Cardiac muscle cell (in vitro differentiated cells and primary cell): Measurements from ENCODE around the gene FRAS1. TPM values are rescaled to one million over a fixed set of nuclear protein-coding genes. Genes with fewer than 3 reads are reported as not detected.

Source experiments
- DNase-seq, 2 donors: peaks; one replicate each; pipeline versions ENCODE4 v3.0.0 to v3.0.0-alpha.2; 2010 to 2017; ENCODE audit warnings: low read depth in 1 of 2, low spot score in 1 of 2
- H3K27ac ChIP-seq: fragments of 200-600 bp; sonication (generic); 2 replicates; pipeline ENCODE4 v1.5.1; 2016
- H3K27me3 ChIP-seq: fragments of 200-600 bp; sonication (generic); 2 replicates; pipeline ENCODE4 v1.6.0; 2016; ENCODE audit warnings: control low read depth
- H3K36me3 ChIP-seq: fragments of 200-600 bp; sonication (generic); 2 replicates; pipeline ENCODE4 v1.5.1; 2016; ENCODE audit warnings: control low read depth
- H3K4me1 ChIP-seq: fragments of 200-600 bp; sonication (generic); 2 replicates; pipeline ENCODE4 v1.8.1; 2017; ENCODE audit warnings: low read depth, mild to moderate bottlenecking, mixed run types
- H3K4me3 ChIP-seq: fragments of 200-600 bp; sonication (generic); 2 replicates; pipeline ENCODE4 v1.5.1; 2016; ENCODE audit warnings: mild to moderate bottlenecking
- H3K9me3 ChIP-seq: fragments of 200-600 bp; sonication (generic); 2 replicates; pipeline ENCODE4 v1.5.1; 2017; ENCODE audit warnings: low read depth, mild to moderate bottlenecking, control low read depth
- polyA plus RNA-seq: library from polyadenylated mRNA; unstranded; fragments of >200 nt; fragmentation: Nextera tagmentation; extraction: Ambion mirVana; gene quantifications from 2 replicates; pipeline ENCODE4 v1.2.1, GENCODE V29; 2016
- total RNA-seq: library from RNA; depleted of rRNA; stranded (reverse); fragments of >200 nt; gene quantifications from 2 replicates; pipeline ENCODE4 v1.2.3, GENCODE V29; 2016
- TF ChIP-seq, protein P1 (sequence below): IDR thresholded peaks from 2 replicates; pipeline ENCODE4 v1.5.1; 2012; ENCODE audit warnings: low read depth, mild to moderate bottlenecking, low read length

FRAS1 gene
- total and polyA plus RNA-seq, 2 experiments from 2014 or later = 4.4 to 20.4 TPM

DNA sequence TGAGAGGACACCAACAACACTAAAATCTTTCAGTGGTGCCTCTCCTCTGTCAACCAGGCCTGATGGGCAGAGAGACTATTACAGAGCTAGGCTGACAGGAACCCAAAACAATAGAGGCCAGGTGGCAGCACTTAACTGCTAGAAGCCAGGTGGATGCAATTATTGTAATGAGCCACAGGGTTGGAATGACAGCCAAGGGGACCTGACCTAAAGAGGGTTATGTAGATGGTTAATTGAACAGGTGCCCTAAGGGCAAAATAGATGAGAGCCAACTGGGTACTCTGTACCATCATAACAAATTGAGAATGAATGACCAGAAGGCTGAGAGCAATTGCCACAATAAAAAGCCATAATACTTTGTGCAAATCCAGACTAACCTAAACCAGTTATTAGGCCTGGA lies 24.7 kb upstream of the FRAS1 start:
- Histone ChIP-seq H3K9me3 (no peaks in the 10 kb centered on the region), H3K27ac (no peak overlapping the region), H3K4me1 (no peaks in the 10 kb centered on the region), H3K27me3 (no peaks in the 10 kb centered on the region), H3K4me3 (no peak overlapping the region), H3K36me3 (no peaks in the 10 kb centered on the region)
- TF ChIP-seq, protein P1, sequence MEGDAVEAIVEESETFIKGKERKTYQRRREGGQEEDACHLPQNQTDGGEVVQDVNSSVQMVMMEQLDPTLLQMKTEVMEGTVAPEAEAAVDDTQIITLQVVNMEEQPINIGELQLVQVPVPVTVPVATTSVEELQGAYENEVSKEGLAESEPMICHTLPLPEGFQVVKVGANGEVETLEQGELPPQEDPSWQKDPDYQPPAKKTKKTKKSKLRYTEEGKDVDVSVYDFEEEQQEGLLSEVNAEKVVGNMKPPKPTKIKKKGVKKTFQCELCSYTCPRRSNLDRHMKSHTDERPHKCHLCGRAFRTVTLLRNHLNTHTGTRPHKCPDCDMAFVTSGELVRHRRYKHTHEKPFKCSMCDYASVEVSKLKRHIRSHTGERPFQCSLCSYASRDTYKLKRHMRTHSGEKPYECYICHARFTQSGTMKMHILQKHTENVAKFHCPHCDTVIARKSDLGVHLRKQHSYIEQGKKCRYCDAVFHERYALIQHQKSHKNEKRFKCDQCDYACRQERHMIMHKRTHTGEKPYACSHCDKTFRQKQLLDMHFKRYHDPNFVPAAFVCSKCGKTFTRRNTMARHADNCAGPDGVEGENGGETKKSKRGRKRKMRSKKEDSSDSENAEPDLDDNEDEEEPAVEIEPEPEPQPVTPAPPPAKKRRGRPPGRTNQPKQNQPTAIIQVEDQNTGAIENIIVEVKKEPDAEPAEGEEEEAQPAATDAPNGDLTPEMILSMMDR = no peak
- DNase-seq = no peak

DNA sequence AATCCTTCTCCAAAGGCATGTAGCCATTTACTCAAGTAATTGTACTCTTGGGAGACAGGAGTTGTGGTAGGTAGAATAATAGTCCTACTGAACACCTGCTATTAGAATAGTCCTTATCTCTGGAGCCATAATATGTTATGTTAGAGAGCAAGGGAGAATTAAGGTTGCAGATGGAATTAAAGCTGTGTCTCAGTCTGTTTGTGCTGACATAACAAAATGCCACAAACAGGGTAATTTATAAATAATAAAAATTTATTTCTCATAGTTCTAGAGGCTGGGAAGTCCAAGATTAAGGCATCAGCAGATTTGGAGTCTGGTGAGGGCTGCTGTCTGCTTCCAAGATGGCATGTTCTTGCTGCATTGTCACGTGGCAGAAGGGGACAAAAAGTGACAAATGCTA lies 24.2 kb upstream of the FRAS1 start:
- H3K27me3 ChIP-seq = no peaks in the 10 kb centered on the region
- no peak for DNase-seq
- no peaks in the 10 kb centered on the region for H3K36me3 ChIP-seq
- no peak overlapping the region for H3K27ac ChIP-seq
- TF ChIP-seq, protein P1 = no peak
- no peaks in the 10 kb centered on the region for H3K4me1 ChIP-seq
- H3K9me3 ChIP-seq = no peaks in the 10 kb centered on the region
- H3K4me3 ChIP-seq = no peak overlapping the region

DNA sequence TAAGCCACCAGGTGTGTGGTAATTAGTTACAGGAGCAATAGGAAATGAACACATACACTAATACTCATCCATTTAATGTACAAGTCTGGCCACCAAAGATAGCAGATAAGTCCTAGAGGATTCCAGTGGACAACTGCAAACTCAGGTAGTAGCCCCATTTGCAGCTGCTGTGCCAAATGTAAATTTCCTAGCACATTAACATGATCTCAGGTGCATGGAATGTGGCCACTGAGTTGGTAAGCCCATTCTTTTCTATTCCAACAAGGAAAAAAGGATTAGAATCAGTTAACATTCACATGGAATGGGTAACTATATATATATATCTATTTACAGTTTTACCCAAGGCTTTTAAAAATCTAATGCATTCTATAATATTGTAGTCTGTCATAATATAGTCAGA lies 23.3 kb upstream of the FRAS1 start:
- Histone ChIP-seq H3K4me1 (no peaks in the 10 kb centered on the region), H3K4me3 (no peak overlapping the region), H3K27ac (no peak overlapping the region), H3K36me3 (no peaks in the 10 kb centered on the region), H3K9me3 (no peaks in the 10 kb centered on the region), H3K27me3 (no peaks in the 10 kb centered on the region)
- DNase-seq = no peak
- TF ChIP-seq, protein P1 = no peak

DNA sequence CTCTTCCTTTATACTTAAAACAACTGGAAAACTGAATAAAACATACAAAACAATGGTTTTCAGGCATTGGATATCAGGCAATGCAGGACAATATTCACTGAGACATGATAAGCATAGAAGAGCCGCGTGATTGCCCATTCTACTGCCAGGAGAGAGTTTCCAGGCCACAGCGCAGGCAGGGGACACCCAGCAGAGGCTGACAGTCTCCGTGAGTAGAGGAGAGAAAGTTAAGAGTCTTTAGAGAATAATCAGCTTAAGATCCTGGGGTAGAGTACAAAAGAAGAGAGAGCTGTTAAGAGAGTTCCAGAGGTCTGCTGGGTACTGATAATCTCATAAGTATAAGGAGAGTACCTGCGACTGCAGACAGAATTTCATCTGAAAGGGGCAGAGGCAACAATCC lies 18.4 kb upstream of the FRAS1 start:
- no peaks in the 10 kb centered on the region for H3K9me3 ChIP-seq
- no peak for DNase-seq
- TF ChIP-seq, protein P1 = no peak

DNA sequence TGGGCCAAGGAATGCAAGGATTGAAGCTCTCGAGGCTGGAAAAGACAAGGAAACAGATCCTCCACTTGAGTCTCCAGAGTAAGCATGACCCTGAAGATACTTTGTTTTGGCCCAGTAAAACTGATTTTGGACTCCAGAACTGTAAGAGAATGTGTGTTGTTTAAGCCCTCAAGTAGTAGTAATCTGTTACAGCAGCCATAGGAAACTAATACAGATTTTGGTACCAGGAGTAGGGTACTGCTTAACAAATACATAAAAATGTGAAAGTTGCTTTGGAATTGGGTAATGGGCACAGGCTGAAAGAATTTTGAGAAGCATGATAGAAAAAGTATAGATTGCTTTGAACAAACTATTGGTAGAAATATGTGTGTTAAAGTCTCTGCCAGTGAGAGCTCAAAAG lies 17.4 kb upstream of the FRAS1 start:
- Histone ChIP-seq H3K4me1 (no peaks in the 10 kb centered on the region), H3K36me3 (no peaks in the 10 kb centered on the region), H3K4me3 (no peak overlapping the region), H3K27ac (no peak overlapping the region), H3K27me3 (no peaks in the 10 kb centered on the region), H3K9me3 (no peaks in the 10 kb centered on the region)
- DNase-seq = no peak
- TF ChIP-seq, protein P1 = no peak

More for the DNA sequence above, 18.4 kb upstream of the FRAS1 start:
- H3K4me3 ChIP-seq = no peak overlapping the region
- no peak overlapping the region for H3K27ac ChIP-seq
- no peaks in the 10 kb centered on the region for H3K4me1 ChIP-seq
- H3K27me3 ChIP-seq = no peaks in the 10 kb centered on the region
- no peaks in the 10 kb centered on the region for H3K36me3 ChIP-seq

DNA sequence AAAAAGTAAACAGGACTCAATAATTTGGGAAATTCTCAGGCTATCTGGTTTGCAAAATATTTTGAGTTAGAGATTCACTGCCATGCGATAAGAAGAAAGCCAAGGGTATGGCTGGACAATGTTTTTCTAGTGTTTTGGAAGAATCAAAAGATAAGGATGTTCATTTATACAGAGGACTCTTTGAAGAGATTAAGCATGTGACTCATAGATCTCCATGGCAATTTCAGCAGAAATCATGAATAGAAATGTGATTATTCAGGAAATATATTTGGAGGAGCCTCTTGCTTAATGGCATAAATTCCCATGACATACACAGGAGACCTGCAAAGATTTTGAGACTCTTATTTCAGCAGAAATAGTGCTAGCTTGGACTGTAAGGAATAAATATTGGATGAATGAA lies 16.7 kb upstream of the FRAS1 start:
- H3K9me3 ChIP-seq = no peaks in the 10 kb centered on the region
- peak in 1 of 2 donors; percentile 76 for DNase-seq
- TF ChIP-seq, protein P1 = no peak
- H3K27me3 ChIP-seq = no peaks in the 10 kb centered on the region
- H3K4me1 ChIP-seq = no peaks in the 10 kb centered on the region
- no peaks in the 10 kb centered on the region for H3K36me3 ChIP-seq
- H3K27ac ChIP-seq = no peak overlapping the region
- H3K4me3 ChIP-seq = no peak overlapping the region
